OCI-LY1 (cell line): ENCODE measurements around the gene TJP1.

Source experiments
- H2AFZ ChIP-seq: fragments of 200-600 bp; sonication (generic), shearing (Covaris generic); 2 replicates; pipeline ENCODE4 v1.6.0; 2014; ENCODE audit warnings: antibody characterized with exemption, mild to moderate bottlenecking, low read length
- H3F3A ChIP-seq: fragments of 200-600 bp; sonication (generic), shearing (Covaris generic); 2 replicates; pipeline ENCODE4 v1.6.0; 2014; ENCODE audit warnings: mild to moderate bottlenecking, antibody characterized with exemption, low read length, moderate library complexity; ENCODE audit not compliant: insufficient read depth
- H3K27ac ChIP-seq: fragments of 200-600 bp; sonication (generic); 2 replicates; pipeline ENCODE4 v1.5.1; 2014; ENCODE audit warnings: low read length, mixed run types, mild to moderate bottlenecking, low read depth; ENCODE audit not compliant: poor library complexity, severe bottlenecking
- H3K27me3 ChIP-seq: fragments of 200-600 bp; sonication (generic); 2 replicates; pipeline ENCODE4 v1.6.0; 2014; ENCODE audit warnings: antibody characterized with exemption, mild to moderate bottlenecking, low read length, moderate library complexity; ENCODE audit not compliant: insufficient read depth
- H3K36me3 ChIP-seq: fragments of 200-600 bp; sonication (generic); 2 replicates; pipeline ENCODE4 v1.6.1; 2014; ENCODE audit warnings: mild to moderate bottlenecking, antibody characterized with exemption, low read length, moderate library complexity, mixed read lengths; ENCODE audit not compliant: insufficient read depth
- H3K4me1 ChIP-seq: fragments of 200-600 bp; sonication (generic); 2 replicates; pipeline ENCODE4 v1.5.1; 2014; ENCODE audit warnings: mild to moderate bottlenecking, low read length, moderate library complexity; ENCODE audit not compliant: insufficient read depth, severe bottlenecking
- H3K4me2 ChIP-seq: fragments of 200-600 bp; sonication (generic), shearing (Covaris generic); 2 replicates; pipeline ENCODE4 v1.6.1; 2014; ENCODE audit warnings: low read length
- H3K4me3 ChIP-seq: fragments of 200-600 bp; sonication (generic); 2 replicates; pipeline ENCODE4 v1.5.1; 2014; ENCODE audit warnings: low read length, low read depth, mild to moderate bottlenecking, mixed read lengths; ENCODE audit not compliant: poor library complexity, severe bottlenecking
- H3K79me2 ChIP-seq: fragments of 200-600 bp; shearing (Covaris generic); 2 replicates; pipeline ENCODE4 v1.6.1; 2016; ENCODE audit warnings: mixed run types, low read length, mixed read lengths; ENCODE audit not compliant: insufficient read depth
- H3K9ac ChIP-seq: fragments of 200-600 bp; sonication (generic), shearing (Covaris generic); 2 replicates; pipeline ENCODE4 v1.6.1; 2014; ENCODE audit warnings: mild to moderate bottlenecking, low read length, mixed read lengths
- H3K9me2 ChIP-seq: fragments of 200-600 bp; sonication (generic), shearing (Covaris generic); 2 replicates; pipeline ENCODE4 v1.6.1; 2014; ENCODE audit warnings: low read depth, mild to moderate bottlenecking, low read length, mixed read lengths
- H3K9me3 ChIP-seq: fragments of 200-600 bp; shearing (Covaris generic); 2 replicates; pipeline ENCODE4 v1.6.1; 2014; ENCODE audit warnings: low read length, mixed read lengths
- H4K20me1 ChIP-seq: fragments of 200-600 bp; sonication (generic), shearing (Covaris generic); 2 replicates; pipeline ENCODE4 v1.6.0; 2016; ENCODE audit warnings: mild to moderate bottlenecking, low read length; ENCODE audit not compliant: insufficient read depth
- CTCF ChIP-seq: fragments of 200-600 bp; sonication (generic), shearing (Covaris generic); IDR thresholded peaks from 2 replicates; pipeline ENCODE4 v1.5.1; 2017; ENCODE audit warnings: mild to moderate bottlenecking, antibody characterized with exemption, low read length, moderate library complexity, mixed read lengths
- EZH2 ChIP-seq: fragments of 200-600 bp; sonication (generic), shearing (Covaris generic); IDR thresholded peaks from 2 replicates; pipeline ENCODE4 v1.8.0; 2017; ENCODE audit warnings: borderline replicate concordance, mixed run types, mild to moderate bottlenecking, antibody characterized with exemption, low read length, moderate library complexity, mixed read lengths

TJP1 gene

GRCh38 chr15:29867241-29868000 lies 45.2 kb upstream of the TJP1 start:
- H2AFZ ChIP-seq = no peak overlapping the region
- H3K9me3 ChIP-seq = no peaks in the 10 kb centered on the region
- H3K9me2 ChIP-seq = no peaks in the 10 kb centered on the region
- no peaks in the 10 kb centered on the region for H3K36me3 ChIP-seq
- no peaks in the 10 kb centered on the region for H3K79me2 ChIP-seq
- no peaks in the 10 kb centered on the region for H3F3A ChIP-seq
- no peak overlapping the region for H3K9ac ChIP-seq
- H3K4me2 ChIP-seq = no peak overlapping the region
- no peak overlapping the region for H3K4me3 ChIP-seq
- H3K27ac ChIP-seq = no peak overlapping the region
- no peaks in the 10 kb centered on the region for H3K4me1 ChIP-seq
- no peaks in the 10 kb centered on the region for H3K27me3 ChIP-seq
- TF ChIP-seq CTCF (no peak), EZH2 (no peak)
- no peaks in the 10 kb centered on the region for H4K20me1 ChIP-seq

DNA sequence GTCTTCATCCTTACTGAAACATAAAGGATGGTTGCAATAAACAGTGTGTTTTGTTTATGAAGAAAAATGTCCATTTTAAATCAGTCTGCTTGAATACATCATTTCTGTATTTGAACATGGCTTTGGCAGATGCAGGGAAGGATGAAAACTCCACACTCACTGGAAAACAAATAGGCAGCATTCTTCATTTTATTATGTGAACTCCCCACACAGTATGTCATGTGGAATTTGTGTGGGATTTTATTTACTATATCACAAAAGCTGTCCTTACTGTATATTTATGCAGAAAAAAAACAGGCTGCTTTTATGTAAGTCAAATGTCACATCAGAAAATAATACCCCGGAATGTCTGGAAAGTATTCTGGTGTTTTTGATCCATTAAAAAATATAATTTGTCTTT lies 44.1 kb upstream of the TJP1 start:
- Histone ChIP-seq H3K4me1 (no peaks in the 10 kb centered on the region), H3K27ac (no peak overlapping the region)
- TF ChIP-seq CTCF (no peak), EZH2 (no peak)

DNA sequence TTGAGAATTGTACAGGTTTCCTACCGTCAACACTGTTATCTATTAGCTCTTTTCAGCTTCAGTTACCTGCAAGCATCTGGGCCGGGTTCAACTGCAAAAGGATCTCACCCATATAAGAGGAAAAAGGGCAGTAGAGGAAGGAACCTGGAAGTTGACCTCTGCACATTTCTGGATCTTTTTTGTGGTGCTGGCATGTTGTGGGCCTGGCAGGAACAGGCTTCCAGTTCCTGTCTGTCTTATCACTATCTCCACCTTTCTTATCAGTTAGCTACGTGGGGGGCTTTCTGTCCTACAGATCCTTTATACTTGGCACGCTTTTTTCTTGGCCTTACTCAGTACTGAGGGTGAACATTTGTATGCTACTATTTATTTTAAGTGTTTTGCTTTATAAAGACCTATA lies 42.2 kb upstream of the TJP1 start:
- Histone ChIP-seq H2AFZ (no peak overlapping the region), H3K4me3 (no peak overlapping the region)
- TF ChIP-seq CTCF = no peak
- TF ChIP-seq EZH2 = no peak

More for the DNA sequence above, 44.1 kb upstream of the TJP1 start:
- Histone ChIP-seq H3K9me2 (no peaks in the 10 kb centered on the region), H3F3A (no peaks in the 10 kb centered on the region), H3K27me3 (no peaks in the 10 kb centered on the region), H3K9me3 (no peaks in the 10 kb centered on the region), H3K79me2 (no peaks in the 10 kb centered on the region), H3K4me2 (no peak overlapping the region), H3K4me3 (no peak overlapping the region), H2AFZ (no peak overlapping the region), H4K20me1 (no peaks in the 10 kb centered on the region), H3K9ac (no peak overlapping the region), H3K36me3 (no peaks in the 10 kb centered on the region)

More for the DNA sequence above, 42.2 kb upstream of the TJP1 start:
- H3K9me2 ChIP-seq = no peaks in the 10 kb centered on the region
- no peaks in the 10 kb centered on the region for H3K36me3 ChIP-seq
- H3K79me2 ChIP-seq = no peaks in the 10 kb centered on the region
- no peaks in the 10 kb centered on the region for H4K20me1 ChIP-seq
- H3K9me3 ChIP-seq = no peaks in the 10 kb centered on the region
- H3K27me3 ChIP-seq = no peaks in the 10 kb centered on the region
- H3K27ac ChIP-seq = no peak overlapping the region
- H3F3A ChIP-seq = no peaks in the 10 kb centered on the region
- no peak overlapping the region for H3K9ac ChIP-seq
- no peak overlapping the region for H3K4me2 ChIP-seq
- no peaks in the 10 kb centered on the region for H3K4me1 ChIP-seq
